Activated T-cell treated with anti-CD3 and anti-CD28 coated beads, Interleukin-2, amount 50 U/mL, for 72 hours (primary cell): ENCODE results near the gene KMT5B. TPM values are rescaled to one million over a fixed set of nuclear protein-coding genes. Genes with fewer than 3 reads are reported as not detected.

Experiments used
- ATAC-seq, 2 donors: fragments of 150-1000 bp; cut with Tn5 transposase; replicated peaks in 1 of 2; 2 replicates each; pipeline ENCODE4 v1.10.0; 2021; ENCODE audit warnings: moderate library complexity in 2 of 2, mild to moderate bottlenecking in 1 of 2
- DNase-seq, 2 donors: peaks; one replicate each; pipeline ENCODE4 v3.0.0; 2021 to 2022; ENCODE audit warnings: mixed read lengths in 1 of 2
- H3K27ac Mint-ChIP-seq: one replicate; pipeline ENCODE4 v1.8.0; 2022; ENCODE audit warnings: mild to moderate bottlenecking, moderate library complexity, mixed read lengths
- H3K27me3 Mint-ChIP-seq: one replicate; pipeline ENCODE4 v1.8.0; 2022; ENCODE audit warnings: low read depth, mixed read lengths
- H3K36me3 Mint-ChIP-seq, 2 donors: one replicate each; pipeline ENCODE4 v1.8.0; 2022; ENCODE audit warnings: mixed read lengths in 2 of 2, mild to moderate bottlenecking in 1 of 2; ENCODE audit not compliant: insufficient read depth in 2 of 2
- H3K4me1 Mint-ChIP-seq: one replicate; pipeline ENCODE4 v1.8.0; 2022; ENCODE audit warnings: low read depth, mixed read lengths
- H3K4me3 Mint-ChIP-seq, 2 donors: one replicate each; pipeline ENCODE4 v1.8.0; 2022; ENCODE audit warnings: mild to moderate bottlenecking in 2 of 2, mixed read lengths in 2 of 2, moderate library complexity in 2 of 2
- H3K9me3 Mint-ChIP-seq, 2 donors: one replicate each; pipeline ENCODE4 v1.8.0; 2022; ENCODE audit warnings: mixed read lengths in 2 of 2
- total RNA-seq, 2 donors: library from RNA; stranded (reverse); gene quantifications; one replicate each; pipeline ENCODE4 v1.2.3, GENCODE V29; 2022

Gene KMT5B
- total RNA-seq, 2 donors from 2014 or later = 26.9 to 34.1 TPM

DNA sequence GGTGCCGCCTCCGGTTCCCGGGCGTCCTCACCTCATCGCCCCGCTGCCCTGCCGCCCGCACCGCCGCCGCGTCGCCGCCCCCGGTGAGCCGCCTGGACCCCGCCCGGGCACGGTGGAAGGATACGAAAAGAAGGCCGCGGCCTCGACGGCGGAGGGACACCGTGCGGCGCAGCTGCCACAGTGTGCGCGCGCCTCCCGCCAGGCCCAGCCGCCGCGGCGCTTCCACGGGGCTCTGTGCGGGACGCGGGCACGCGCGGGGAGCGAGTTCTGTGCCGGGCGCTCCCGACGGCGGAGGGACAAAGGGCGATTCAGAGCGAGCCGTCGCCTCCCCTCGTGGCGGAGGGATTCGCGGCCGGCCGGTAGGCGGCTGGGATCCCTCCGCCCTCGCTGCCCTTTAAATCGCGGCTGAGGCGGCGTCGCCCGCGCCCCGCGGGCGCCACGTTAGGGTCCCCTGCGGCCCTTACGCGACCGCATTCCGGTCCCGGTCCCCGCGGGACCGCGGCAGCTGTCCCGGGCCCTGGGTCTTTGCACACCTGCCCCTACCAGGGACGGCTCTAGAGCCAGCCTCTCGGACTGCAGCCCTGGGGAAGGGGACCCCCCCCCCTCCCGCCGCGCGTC, 568 bp upstream of the KMT5B start:
- DNase-seq (peak; percentile 85 to 86), ATAC-seq (peak; percentile 69 to 70)
- H3K4me3 Mint-ChIP-seq = peak overlapping the region; percentile 80 to 84
- no peak overlapping the region for H3K27ac Mint-ChIP-seq
- peaks cover 2 to 5% of the 10 kb centered on the region in 2 donors for H3K36me3 Mint-ChIP-seq
- H3K4me1 Mint-ChIP-seq = peaks cover 41% of the 10 kb centered on the region
- H3K27me3 Mint-ChIP-seq = peaks cover 11% of the 10 kb centered on the region
- no peaks in the 10 kb centered on the region for H3K9me3 Mint-ChIP-seq

DNA sequence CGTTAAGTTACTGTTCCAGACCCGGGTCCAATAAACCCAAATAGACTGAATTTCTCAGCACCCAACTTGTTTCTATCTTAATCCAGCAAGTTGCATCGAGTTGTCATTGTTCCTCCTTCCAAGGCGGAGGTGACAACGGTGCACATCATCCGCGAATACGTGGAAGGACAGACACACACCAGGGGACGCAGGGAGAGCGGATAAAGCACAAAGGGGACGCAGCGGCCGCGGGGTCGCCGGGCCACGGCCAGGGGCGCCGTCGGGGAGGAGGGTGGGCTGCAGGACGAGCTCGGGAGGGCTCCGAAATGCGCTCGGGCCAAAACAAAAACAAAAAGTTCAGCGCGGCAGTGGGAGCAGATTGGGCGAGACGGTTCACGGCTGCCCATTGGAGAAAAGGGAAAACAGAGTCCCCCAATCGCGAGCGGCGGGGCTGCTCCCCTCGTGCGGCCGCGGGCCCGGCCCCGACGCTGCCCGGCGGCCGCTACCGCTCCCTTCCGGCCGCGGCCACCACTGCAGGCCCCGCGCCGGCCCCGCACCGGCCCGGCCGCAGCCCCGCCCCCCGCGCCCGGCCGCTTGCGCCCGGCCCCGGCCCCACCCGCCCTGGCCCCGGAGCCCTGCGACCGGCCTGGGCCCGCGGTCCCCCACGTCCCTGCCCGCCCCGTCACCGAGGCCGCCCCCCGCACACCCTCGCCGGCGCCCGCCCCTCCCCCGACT, 518 bp downstream of the KMT5B start:
- DNase-seq (peak; percentile 72 to 74), ATAC-seq (peak; percentile 68 to 72)
- Mint-ChIP-seq H3K27me3 (peaks cover 11% of the 10 kb centered on the region), H3K4me1 (peaks cover 41% of the 10 kb centered on the region), H3K27ac (peak overlapping the region; percentile 95), H3K36me3 (peaks cover 2 to 5% of the 10 kb centered on the region in 2 donors), H3K9me3 (no peaks in the 10 kb centered on the region), H3K4me3 (peak overlapping the region; percentile 91 to 96)

DNA sequence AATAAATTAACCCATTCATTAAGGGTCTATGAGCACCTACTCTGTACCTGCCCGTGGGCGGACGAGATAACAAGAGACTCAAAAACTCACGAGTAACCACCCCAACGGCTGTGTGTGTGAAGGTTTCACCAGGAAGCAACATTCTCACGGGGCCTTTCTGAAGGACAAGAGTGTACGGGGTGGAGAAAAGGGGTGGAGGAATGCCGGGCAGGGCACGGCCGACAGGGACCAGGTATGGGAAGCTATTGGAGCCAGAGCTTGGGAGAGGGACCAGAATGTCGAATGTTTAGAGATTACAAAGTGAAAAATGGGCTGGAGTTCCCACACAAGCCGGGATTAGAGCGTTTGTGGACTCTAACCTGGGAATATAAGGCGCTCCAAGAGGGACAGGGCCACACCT, 1.6 kb downstream of the KMT5B start:
- Mint-ChIP-seq H3K4me1 (peaks cover 44% of the 10 kb centered on the region), H3K9me3 (no peaks in the 10 kb centered on the region), H3K27me3 (peaks cover 11% of the 10 kb centered on the region), H3K27ac (peak overlapping the region; percentile 95), H3K36me3 (peaks cover 2 to 5% of the 10 kb centered on the region in 2 donors), H3K4me3 (peak overlapping the region; percentile 91 to 96)
- DNase-seq = peak in 1 of 2 donors; percentile 16
- ATAC-seq = no peak

DNA sequence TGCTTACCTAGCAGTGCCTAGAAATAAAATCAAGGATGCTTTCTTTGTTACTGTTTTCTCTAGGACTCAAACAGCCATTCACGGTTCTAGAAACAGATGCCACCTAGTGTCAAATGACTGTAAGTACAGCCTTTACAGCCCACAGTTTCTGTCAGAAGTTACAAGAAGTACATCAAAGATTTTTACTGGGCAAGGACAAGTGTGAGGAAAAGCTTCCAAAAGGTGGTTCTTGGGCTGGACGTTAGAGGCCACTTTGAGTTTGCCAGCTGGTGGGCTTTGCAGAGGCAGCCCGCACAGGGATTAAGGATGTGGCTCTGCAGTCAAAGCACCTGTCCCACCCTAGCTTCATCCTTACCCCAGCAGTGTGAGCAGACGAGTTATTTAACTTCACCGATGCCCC, 6.9 kb downstream of the KMT5B start:
- H3K4me3 Mint-ChIP-seq = peak overlapping the region in 1 of 2 donors; percentile 15
- peak; percentile 42 to 58 for ATAC-seq
- H3K36me3 Mint-ChIP-seq = no peaks in the 10 kb centered on the region
- H3K27me3 Mint-ChIP-seq = no peaks in the 10 kb centered on the region
- no peaks in the 10 kb centered on the region for H3K9me3 Mint-ChIP-seq
- DNase-seq = peak in 1 of 2 donors; percentile 17
- H3K27ac Mint-ChIP-seq = no peak overlapping the region
- H3K4me1 Mint-ChIP-seq = peaks cover 50% of the 10 kb centered on the region

DNA sequence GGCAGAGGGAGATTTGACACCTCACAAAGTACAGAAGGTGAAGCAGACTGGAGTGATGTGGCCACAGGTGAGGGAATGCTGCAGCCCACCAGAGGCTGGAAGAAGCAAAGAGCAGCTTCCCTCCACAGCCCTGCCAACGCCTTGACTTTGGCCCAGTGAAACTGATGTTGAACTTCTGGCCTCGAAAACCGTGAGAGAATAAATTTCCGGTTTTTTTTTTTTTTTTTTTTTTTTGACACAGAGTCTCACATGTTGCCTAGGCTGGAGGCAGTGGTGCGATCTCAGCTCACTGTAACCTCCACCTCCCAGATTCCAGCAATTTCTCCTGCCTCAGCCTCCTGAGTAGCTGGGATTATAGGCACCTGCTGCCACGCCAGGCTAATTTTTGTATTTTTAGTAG, 8.7 kb downstream of the KMT5B start:
- peak overlapping the region in 1 of 2 donors; percentile 30 for H3K4me3 Mint-ChIP-seq
- H3K9me3 Mint-ChIP-seq = no peaks in the 10 kb centered on the region
- ATAC-seq (no peak), DNase-seq (no peak)
- H3K4me1 Mint-ChIP-seq = peaks cover 59% of the 10 kb centered on the region
- no peaks in the 10 kb centered on the region for H3K36me3 Mint-ChIP-seq
- no peak overlapping the region for H3K27ac Mint-ChIP-seq
- no peaks in the 10 kb centered on the region for H3K27me3 Mint-ChIP-seq

DNA sequence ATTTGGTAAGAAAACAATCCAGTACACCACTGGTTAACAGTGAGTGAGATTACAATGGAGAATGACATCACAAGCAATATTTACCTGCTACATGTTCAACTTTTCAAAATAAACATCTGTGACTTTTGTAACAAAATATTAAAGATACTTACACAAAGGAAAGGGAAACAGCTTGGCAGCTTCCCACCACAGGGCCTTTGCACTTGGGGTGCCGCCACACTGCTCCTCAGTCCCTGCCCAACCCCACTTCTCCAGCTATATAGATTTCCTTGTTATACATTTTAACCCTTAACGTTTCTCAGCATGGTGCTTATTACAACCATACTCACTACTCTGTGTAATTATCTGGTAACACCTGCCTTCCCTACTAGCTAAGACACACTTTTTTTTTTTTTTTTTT, 10.9 kb downstream of the KMT5B start:
- H3K36me3 Mint-ChIP-seq = no peaks in the 10 kb centered on the region
- H3K4me3 Mint-ChIP-seq = no peak overlapping the region
- H3K9me3 Mint-ChIP-seq = no peaks in the 10 kb centered on the region
- H3K4me1 Mint-ChIP-seq = peaks cover 64% of the 10 kb centered on the region
- H3K27me3 Mint-ChIP-seq = no peaks in the 10 kb centered on the region
- H3K27ac Mint-ChIP-seq = no peak overlapping the region
- DNase-seq = no peak
- no peak for ATAC-seq

DNA sequence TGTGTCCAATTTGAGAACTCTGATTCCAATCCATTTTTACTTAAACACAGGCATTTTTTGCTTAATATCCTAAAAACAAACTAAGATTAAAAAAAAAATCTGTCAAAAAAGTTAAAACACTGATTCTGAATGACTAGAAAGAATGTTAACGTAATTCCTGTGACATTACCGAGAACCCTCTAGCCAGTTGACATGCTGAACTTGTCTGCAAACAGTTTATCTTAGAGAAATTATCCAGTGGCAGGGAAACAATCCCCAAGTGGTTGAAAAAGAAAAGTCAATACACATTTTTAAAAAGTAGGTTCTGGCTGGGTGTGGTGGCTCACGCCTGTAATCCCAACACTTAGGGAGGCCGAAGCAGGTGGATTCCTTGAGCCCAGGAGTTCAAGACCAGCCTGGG, 11.6 kb downstream of the KMT5B start:
- Mint-ChIP-seq H3K36me3 (no peaks in the 10 kb centered on the region), H3K27ac (no peak overlapping the region), H3K4me1 (peaks cover 62% of the 10 kb centered on the region), H3K27me3 (no peaks in the 10 kb centered on the region), H3K9me3 (no peaks in the 10 kb centered on the region), H3K4me3 (no peak overlapping the region)
- no peak for ATAC-seq
- no peak for DNase-seq

DNA sequence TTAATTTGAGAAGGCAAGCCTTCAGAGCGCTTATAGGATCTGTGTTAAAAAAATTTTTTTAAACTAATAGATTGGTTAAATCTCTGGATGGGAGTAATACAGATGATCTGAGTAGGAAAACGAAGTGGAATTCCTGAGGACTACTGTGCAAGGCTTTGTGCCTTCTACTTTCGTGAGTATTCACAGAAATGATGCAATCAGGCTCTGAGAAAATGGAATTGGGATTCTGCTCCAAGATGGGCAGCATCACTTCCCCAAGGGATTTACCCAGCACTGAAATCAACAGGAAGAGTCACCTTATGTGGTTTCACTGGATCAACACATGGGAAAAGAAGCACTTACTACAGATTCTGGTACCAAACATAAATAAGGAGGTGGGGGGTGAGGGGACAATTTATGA, 12.5 kb downstream of the KMT5B start:
- ATAC-seq = no peak
- no peaks in the 10 kb centered on the region for H3K36me3 Mint-ChIP-seq
- DNase-seq = no peak
- H3K27me3 Mint-ChIP-seq = no peaks in the 10 kb centered on the region
- no peak overlapping the region for H3K27ac Mint-ChIP-seq
- H3K9me3 Mint-ChIP-seq = no peaks in the 10 kb centered on the region
- H3K4me1 Mint-ChIP-seq = peaks cover 59% of the 10 kb centered on the region
- H3K4me3 Mint-ChIP-seq = no peak overlapping the region

DNA sequence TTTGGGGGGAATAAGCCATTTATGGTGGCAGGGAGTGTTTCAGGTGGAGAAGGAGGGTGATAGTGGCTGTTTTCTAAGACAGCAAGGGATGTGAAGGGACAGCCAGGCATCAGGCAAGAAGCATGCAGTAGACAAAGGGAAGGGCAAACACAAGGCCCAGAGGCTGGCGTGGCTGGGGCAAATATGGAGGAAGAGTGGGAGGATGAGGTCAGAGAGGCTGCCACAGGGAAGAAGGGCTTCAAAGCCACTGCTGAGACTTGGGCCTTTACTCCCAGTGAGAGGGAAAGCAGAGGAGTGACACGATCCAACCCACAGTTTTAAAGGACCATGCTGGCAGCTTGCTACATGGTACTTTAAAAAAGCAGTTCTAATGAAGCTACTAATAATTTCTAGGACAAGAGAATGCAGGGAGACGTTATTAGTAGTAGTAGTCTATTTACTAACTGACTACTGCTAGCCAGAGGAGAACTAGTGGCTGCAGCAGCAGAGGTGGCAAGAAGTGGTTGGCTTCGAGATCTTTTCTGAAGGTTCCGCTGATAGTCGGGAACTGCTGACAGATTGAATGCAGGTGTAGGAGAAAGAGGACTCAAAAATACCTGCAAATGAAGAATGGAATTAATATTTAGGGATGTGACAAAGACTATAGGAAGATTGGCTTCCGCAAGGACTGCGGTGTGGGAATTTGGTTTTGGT, 13.7 kb downstream of the KMT5B start:
- Mint-ChIP-seq H3K4me1 (peaks cover 65% of the 10 kb centered on the region), H3K27me3 (no peaks in the 10 kb centered on the region), H3K27ac (peak overlapping the region; percentile 72), H3K9me3 (no peaks in the 10 kb centered on the region), H3K36me3 (no peaks in the 10 kb centered on the region), H3K4me3 (no peak overlapping the region)
- DNase-seq = no peak
- no peak for ATAC-seq

DNA sequence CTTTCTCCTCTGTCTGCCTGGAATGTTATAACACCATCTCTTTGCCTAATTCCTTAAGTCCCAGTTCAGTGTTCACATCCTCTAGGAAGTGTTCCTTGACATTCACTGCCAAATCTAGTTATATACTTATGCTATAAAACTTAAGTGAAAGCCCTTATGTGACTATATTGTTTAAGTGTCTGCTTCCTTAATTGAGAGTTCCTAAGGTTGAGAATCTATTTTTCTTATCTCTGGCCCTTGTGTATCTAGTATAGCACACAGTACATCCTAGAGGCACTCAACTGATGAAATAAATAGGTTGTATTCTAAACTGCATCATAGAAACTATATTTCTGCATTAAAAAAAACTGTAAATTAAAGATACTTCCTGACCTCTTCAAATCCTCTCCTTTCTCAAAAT, 16.9 kb downstream of the KMT5B start:
- no peak overlapping the region for H3K4me3 Mint-ChIP-seq
- no peaks in the 10 kb centered on the region for H3K36me3 Mint-ChIP-seq
- DNase-seq (no peak), ATAC-seq (no peak)
- H3K4me1 Mint-ChIP-seq = peaks cover 73% of the 10 kb centered on the region
- H3K27ac Mint-ChIP-seq = no peak overlapping the region
- no peaks in the 10 kb centered on the region for H3K9me3 Mint-ChIP-seq
- H3K27me3 Mint-ChIP-seq = no peaks in the 10 kb centered on the region

DNA sequence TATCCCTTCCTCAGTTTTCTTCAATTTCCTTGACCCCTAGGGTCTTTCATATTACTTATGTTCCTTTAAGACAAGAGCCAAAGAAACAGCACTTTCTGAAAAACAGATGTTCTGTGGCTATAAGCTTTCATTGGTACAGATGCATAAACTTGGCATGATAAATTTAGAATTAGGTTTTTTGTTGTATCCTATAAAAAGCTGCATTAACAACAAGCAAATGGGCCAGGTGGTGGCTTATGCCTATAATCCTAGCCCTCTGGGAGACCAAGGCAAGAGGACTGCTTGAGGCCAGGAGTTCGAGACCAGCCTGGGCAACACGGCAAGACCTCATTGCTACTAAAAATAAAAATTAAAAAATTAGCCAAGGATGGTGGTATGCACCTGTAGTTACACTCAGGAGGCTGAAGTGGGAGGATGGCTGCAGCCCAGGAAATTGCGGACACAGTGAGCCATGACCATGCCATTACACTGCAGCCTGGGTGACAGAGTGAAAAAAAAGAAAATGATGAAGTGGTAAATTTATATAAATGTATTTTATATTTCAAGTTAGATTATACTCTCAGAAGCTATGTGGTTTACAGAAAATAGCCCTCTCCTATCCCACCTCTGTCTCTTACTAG, 18.3 kb downstream of the KMT5B start:
- H3K27ac Mint-ChIP-seq = no peak overlapping the region
- H3K36me3 Mint-ChIP-seq = no peaks in the 10 kb centered on the region
- H3K4me1 Mint-ChIP-seq = peaks cover 59% of the 10 kb centered on the region
- ATAC-seq (no peak), DNase-seq (no peak)
- H3K9me3 Mint-ChIP-seq = no peaks in the 10 kb centered on the region
- H3K4me3 Mint-ChIP-seq = no peak overlapping the region
- H3K27me3 Mint-ChIP-seq = no peaks in the 10 kb centered on the region

DNA sequence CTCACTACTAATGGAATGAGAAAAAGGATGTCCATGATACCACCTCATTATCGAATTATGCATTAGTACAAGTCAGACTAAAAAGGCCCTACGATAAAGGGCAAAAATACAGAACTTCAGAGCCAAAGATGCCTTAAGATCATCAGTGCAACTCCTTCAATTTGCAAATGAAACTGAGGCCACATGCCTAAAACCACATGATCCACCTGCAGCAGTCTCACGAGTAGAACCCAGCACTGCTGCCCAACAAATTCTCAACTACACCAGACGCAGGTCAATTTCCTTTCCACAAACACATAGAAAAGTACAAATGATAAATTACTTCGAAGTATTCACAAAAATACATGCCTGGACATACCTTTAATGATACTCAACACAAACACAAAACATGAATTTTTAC, 20.1 kb downstream of the KMT5B start:
- H3K27me3 Mint-ChIP-seq = no peaks in the 10 kb centered on the region
- H3K27ac Mint-ChIP-seq = peak overlapping the region; percentile 7
- ATAC-seq = no peak
- H3K4me1 Mint-ChIP-seq = peaks cover 46% of the 10 kb centered on the region
- DNase-seq = no peak
- H3K36me3 Mint-ChIP-seq = no peaks in the 10 kb centered on the region
- H3K9me3 Mint-ChIP-seq = no peaks in the 10 kb centered on the region
- no peak overlapping the region for H3K4me3 Mint-ChIP-seq
